ENCODE data around the gene ADGRG7. TPM values are rescaled to one million over a fixed set of nuclear protein-coding genes. Genes with fewer than 3 reads are reported as not detected.

ADGRG7 gene
- polyA plus RNA-seq, 4 donors, result 25.9 to 90.1 (median 48.2) TPM

- Histone ChIP-seq H3K27ac (ENCODE audit: low read depth in 1 of 3, low read length in 2 of 3) (no peak overlapping the region), H3K36me3 (ENCODE audit: control insufficient read depth in 3 of 3, insufficient read depth in 2 of 3, low read depth in 1 of 3, low read length in 3 of 3) (no peaks in the 10 kb centered on the region), H3K4me3 (ENCODE audit: low read depth in 1 of 3, low read length in 3 of 3) (no peak overlapping the region), H3K27me3 (ENCODE audit: control insufficient read depth in 3 of 3, insufficient read depth in 3 of 3, low read length in 3 of 3) (no peaks in the 10 kb centered on the region), H3K9me3 (ENCODE audit: control insufficient read depth in 2 of 2, insufficient read depth in 1 of 2, low read depth in 1 of 2, low read length in 1 of 2) (no peaks in the 10 kb centered on the region), H3K4me1 (ENCODE audit: control insufficient read depth in 3 of 3, insufficient read depth in 2 of 3, low read depth in 1 of 3, low read length in 2 of 3) (peaks cover 3 to 8% (median 3%) of the 10 kb centered on the region in 3 donors)
- FAIRE-seq, result no peak
- no peak for DNase-seq
These were observed 2.4 kb upstream of the ADGRG7 start for GRCh38 chr3:100606894-100607512.

DNA sequence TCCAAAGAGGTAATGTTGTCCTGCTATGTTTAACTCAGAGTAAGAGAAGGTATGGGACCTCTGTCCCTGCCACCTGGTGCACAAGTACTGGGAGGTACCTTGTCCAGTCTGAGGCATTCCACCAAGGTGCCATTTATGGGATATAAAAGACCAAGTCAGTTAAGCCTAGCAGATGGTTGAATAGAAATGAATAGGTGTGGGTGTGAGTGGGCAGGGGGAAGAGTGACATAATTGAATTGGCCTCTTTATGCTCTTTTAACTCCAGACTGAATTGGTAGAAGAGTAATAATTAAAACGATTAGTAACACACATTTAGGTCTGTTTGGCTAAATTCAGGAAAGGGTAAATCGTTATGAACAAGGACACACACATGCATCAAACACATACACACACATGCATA is 562 bp downstream of the ADGRG7 start:
- Histone ChIP-seq H3K4me1 (ENCODE audit: control insufficient read depth in 3 of 3, insufficient read depth in 2 of 3, low read depth in 1 of 3, low read length in 2 of 3) (peaks cover 0 to 3% (median 0%) of the 10 kb centered on the region in 3 donors), H3K36me3 (ENCODE audit: control insufficient read depth in 3 of 3, insufficient read depth in 2 of 3, low read depth in 1 of 3, low read length in 3 of 3) (no peaks in the 10 kb centered on the region), H3K9me3 (ENCODE audit: control insufficient read depth in 2 of 2, insufficient read depth in 1 of 2, low read depth in 1 of 2, low read length in 1 of 2) (no peaks in the 10 kb centered on the region), H3K4me3 (ENCODE audit: low read depth in 1 of 3, low read length in 3 of 3) (peak overlapping the region in 2 of 3 donors; percentile 77 to 87), H3K27me3 (ENCODE audit: control insufficient read depth in 3 of 3, insufficient read depth in 3 of 3, low read length in 3 of 3) (no peaks in the 10 kb centered on the region), H3K27ac (ENCODE audit: low read depth in 1 of 3, low read length in 2 of 3) (peak overlapping the region; percentile 89 to 96 (median 92))
- peak in 1 of 2 donors; percentile 67 for DNase-seq
- 5 to 52% (median 35%) methylated on average over 2 of the region's 2 CpGs for WGBS, 3 donors
- FAIRE-seq, result no peak

GRCh38 chr3:100611221-100611620 is 1.8 kb downstream of the ADGRG7 start:
- Histone ChIP-seq H3K4me1 (ENCODE audit: control insufficient read depth in 3 of 3, insufficient read depth in 2 of 3, low read depth in 1 of 3, low read length in 2 of 3) (peaks cover 0 to 5% (median 0%) of the 10 kb centered on the region in 3 donors), H3K4me3 (ENCODE audit: low read depth in 1 of 3, low read length in 3 of 3) (peak overlapping the region in 2 of 3 donors; percentile 77 to 87)
- WGBS, 3 donors, result 14 to 46% (median 27%) methylated on average over 3 of the region's 3 CpGs

GRCh38 chr3:100613721-100614390 is 4.5 kb downstream of the ADGRG7 start:
- H3K9me3 ChIP-seq (ENCODE audit: control insufficient read depth in 2 of 2, insufficient read depth in 1 of 2, low read depth in 1 of 2, low read length in 1 of 2), result no peaks in the 10 kb centered on the region
- no peaks in the 10 kb centered on the region for H3K27me3 ChIP-seq (ENCODE audit: control insufficient read depth in 3 of 3, insufficient read depth in 3 of 3, low read length in 3 of 3)
- peaks cover 0 to 2% (median 0%) of the 10 kb centered on the region in 3 donors for H3K36me3 ChIP-seq (ENCODE audit: control insufficient read depth in 3 of 3, insufficient read depth in 2 of 3, low read depth in 1 of 3, low read length in 3 of 3)
- peaks cover 0 to 7% (median 0%) of the 10 kb centered on the region in 3 donors for H3K4me1 ChIP-seq (ENCODE audit: control insufficient read depth in 3 of 3, insufficient read depth in 2 of 3, low read depth in 1 of 3, low read length in 2 of 3)
- peak overlapping the region in 2 of 3 donors; percentile 45 to 50 for H3K4me3 ChIP-seq (ENCODE audit: low read depth in 1 of 3, low read length in 3 of 3)
- FAIRE-seq (peak; percentile 97), DNase-seq (peak; percentile 85 to 92)
- 11 to 49% (median 31%) methylated on average over 4 of the region's 4 CpGs for WGBS, 3 donors
- H3K27ac ChIP-seq (ENCODE audit: low read depth in 1 of 3, low read length in 2 of 3), result peak overlapping the region in 2 of 3 donors; percentile 81 to 92

More at GRCh38 chr3:100611221-100611620, 1.8 kb downstream of the ADGRG7 start:
- no peaks in the 10 kb centered on the region for H3K9me3 ChIP-seq (ENCODE audit: control insufficient read depth in 2 of 2, insufficient read depth in 1 of 2, low read depth in 1 of 2, low read length in 1 of 2)
- H3K27me3 ChIP-seq (ENCODE audit: control insufficient read depth in 3 of 3, insufficient read depth in 3 of 3, low read length in 3 of 3), result no peaks in the 10 kb centered on the region
- peak overlapping the region in 2 of 3 donors; percentile 80 to 92 for H3K27ac ChIP-seq (ENCODE audit: low read depth in 1 of 3, low read length in 2 of 3)
- FAIRE-seq (no peak), DNase-seq (no peak)
- no peaks in the 10 kb centered on the region for H3K36me3 ChIP-seq (ENCODE audit: control insufficient read depth in 3 of 3, insufficient read depth in 2 of 3, low read depth in 1 of 3, low read length in 3 of 3)

DNA sequence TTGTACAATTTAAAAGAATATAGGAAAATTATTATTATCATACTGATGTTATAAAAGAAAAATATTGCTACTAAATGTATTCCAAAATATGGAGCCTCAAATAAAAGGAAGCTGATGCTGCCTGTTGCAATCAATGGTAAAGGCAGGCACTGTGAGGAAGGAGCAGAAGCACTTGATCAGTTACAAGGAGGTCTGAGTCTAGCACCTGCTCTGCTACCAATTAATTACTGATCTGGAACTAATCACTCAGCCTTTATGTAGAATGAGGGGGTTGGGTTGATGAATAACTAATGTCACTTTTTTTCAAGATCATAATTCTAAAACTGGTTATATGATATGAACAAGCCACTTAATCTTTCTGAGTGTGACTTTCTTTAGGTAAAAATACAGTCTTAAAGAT is 5.5 kb downstream of the ADGRG7 start:
- Histone ChIP-seq H3K4me3 (ENCODE audit: low read depth in 1 of 3, low read length in 3 of 3) (peak overlapping the region in 1 of 3 donors; percentile 14), H3K36me3 (ENCODE audit: control insufficient read depth in 3 of 3, insufficient read depth in 2 of 3, low read depth in 1 of 3, low read length in 3 of 3) (peaks cover 0 to 2% (median 0%) of the 10 kb centered on the region in 3 donors), H3K9me3 (ENCODE audit: control insufficient read depth in 2 of 2, insufficient read depth in 1 of 2, low read depth in 1 of 2, low read length in 1 of 2) (no peaks in the 10 kb centered on the region), H3K27me3 (ENCODE audit: control insufficient read depth in 3 of 3, insufficient read depth in 3 of 3, low read length in 3 of 3) (no peaks in the 10 kb centered on the region), H3K27ac (ENCODE audit: low read depth in 1 of 3, low read length in 2 of 3) (peak overlapping the region in 1 of 3 donors; percentile 92), H3K4me1 (ENCODE audit: control insufficient read depth in 3 of 3, insufficient read depth in 2 of 3, low read depth in 1 of 3, low read length in 2 of 3) (peaks cover 0 to 7% (median 0%) of the 10 kb centered on the region in 3 donors)
- DNase-seq (peak; percentile 33 to 75), FAIRE-seq (peak; percentile 64)

- DNase-seq (no peak), FAIRE-seq (no peak)
- Histone ChIP-seq H3K27me3 (ENCODE audit: control insufficient read depth in 3 of 3, insufficient read depth in 3 of 3, low read length in 3 of 3) (no peaks in the 10 kb centered on the region), H3K27ac (ENCODE audit: low read depth in 1 of 3, low read length in 2 of 3) (peak overlapping the region in 1 of 3 donors; percentile 92), H3K36me3 (ENCODE audit: control insufficient read depth in 3 of 3, insufficient read depth in 2 of 3, low read depth in 1 of 3, low read length in 3 of 3) (peaks cover 0 to 2% (median 0%) of the 10 kb centered on the region in 3 donors), H3K4me3 (ENCODE audit: low read depth in 1 of 3, low read length in 3 of 3) (no peak overlapping the region), H3K4me1 (ENCODE audit: control insufficient read depth in 3 of 3, insufficient read depth in 2 of 3, low read depth in 1 of 3, low read length in 2 of 3) (peaks cover 0 to 7% (median 0%) of the 10 kb centered on the region in 3 donors), H3K9me3 (ENCODE audit: control insufficient read depth in 2 of 2, insufficient read depth in 1 of 2, low read depth in 1 of 2, low read length in 1 of 2) (no peaks in the 10 kb centered on the region)
These were observed 6.3 kb downstream of the ADGRG7 start for GRCh38 chr3:100615684-100616083.

- Histone ChIP-seq H3K36me3 (ENCODE audit: control insufficient read depth in 3 of 3, insufficient read depth in 2 of 3, low read depth in 1 of 3, low read length in 3 of 3) (peaks cover 0 to 5% (median 0%) of the 10 kb centered on the region in 3 donors), H3K4me1 (ENCODE audit: control insufficient read depth in 3 of 3, insufficient read depth in 2 of 3, low read depth in 1 of 3, low read length in 2 of 3) (peaks cover 0 to 4% (median 0%) of the 10 kb centered on the region in 3 donors), H3K9me3 (ENCODE audit: control insufficient read depth in 2 of 2, insufficient read depth in 1 of 2, low read depth in 1 of 2, low read length in 1 of 2) (peaks cover 0 to 2% of the 10 kb centered on the region in 2 donors), H3K27ac (ENCODE audit: low read depth in 1 of 3, low read length in 2 of 3) (no peak overlapping the region), H3K4me3 (ENCODE audit: low read depth in 1 of 3, low read length in 3 of 3) (no peak overlapping the region), H3K27me3 (ENCODE audit: control insufficient read depth in 3 of 3, insufficient read depth in 3 of 3, low read length in 3 of 3) (no peaks in the 10 kb centered on the region)
- FAIRE-seq (no peak), DNase-seq (no peak)
These were observed 11.8 kb downstream of the ADGRG7 start for GRCh38 chr3:100621251-100621650.

GRCh38 chr3:100627491-100627890 is 18.1 kb downstream of the ADGRG7 start:
- DNase-seq (no peak), FAIRE-seq (no peak)

More at GRCh38 chr3:100627491-100627890, 18.1 kb downstream of the ADGRG7 start:
- H3K9me3 ChIP-seq (ENCODE audit: control insufficient read depth in 2 of 2, insufficient read depth in 1 of 2, low read depth in 1 of 2, low read length in 1 of 2), result peaks cover 0 to 2% of the 10 kb centered on the region in 2 donors
- H3K27ac ChIP-seq (ENCODE audit: low read depth in 1 of 3, low read length in 2 of 3), result no peak overlapping the region
- no peaks in the 10 kb centered on the region for H3K27me3 ChIP-seq (ENCODE audit: control insufficient read depth in 3 of 3, insufficient read depth in 3 of 3, low read length in 3 of 3)
- 36 to 56% (median 53%) methylated on average over 2 of the region's 2 CpGs for WGBS, 3 donors
- no peak overlapping the region for H3K4me3 ChIP-seq (ENCODE audit: low read depth in 1 of 3, low read length in 3 of 3)
- peaks cover 0 to 4% (median 2%) of the 10 kb centered on the region in 3 donors for H3K36me3 ChIP-seq (ENCODE audit: control insufficient read depth in 3 of 3, insufficient read depth in 2 of 3, low read depth in 1 of 3, low read length in 3 of 3)
- H3K4me1 ChIP-seq (ENCODE audit: control insufficient read depth in 3 of 3, insufficient read depth in 2 of 3, low read depth in 1 of 3, low read length in 2 of 3), result peaks cover 2 to 9% (median 5%) of the 10 kb centered on the region in 3 donors
